Stimulated activated CD8-positive, alpha-beta memory T cell treated with anti-CD3 and anti-CD28 coated beads, Interleukin-4, amount 100 ng/mL, for 4 hours (primary cell): Measurements from ENCODE around the gene UGT1A9.

Experiments
- DNase-seq, 2 donors: peaks; one replicate each; pipeline ENCODE4 v3.0.0-alpha.2; 2020; ENCODE audit warnings: low read depth in 2 of 2, low spot score in 1 of 2

The UGT1A9 gene

GRCh38 chr2:233816334-233816733, 144.6 kb downstream of the UGT1A9 start:
- no peak for DNase-seq

DNA sequence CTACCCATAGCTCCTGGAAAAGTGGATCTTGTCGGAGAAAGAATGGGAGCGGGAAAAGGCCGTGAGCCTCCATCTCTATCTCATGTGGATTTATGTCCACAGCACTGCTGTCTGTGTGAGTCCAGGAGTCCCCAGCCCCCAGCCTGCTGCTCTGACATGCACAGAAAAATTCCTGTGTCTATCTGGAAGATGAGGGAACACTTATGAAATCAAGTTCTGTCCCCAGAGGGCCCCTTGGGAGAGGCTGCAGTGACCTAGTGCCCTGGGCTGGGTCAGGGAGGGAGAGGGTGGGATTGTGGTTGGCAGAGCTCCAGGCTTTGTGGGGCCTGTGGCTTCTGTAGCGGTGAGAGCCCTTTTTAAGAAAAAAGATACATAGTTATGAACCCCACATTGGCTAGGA, 145.1 kb downstream of the UGT1A9 start:
- DNase-seq: no peak

GRCh38 chr2:233817361-233817911, 145.7 kb downstream of the UGT1A9 start:
- no peak for DNase-seq

DNA sequence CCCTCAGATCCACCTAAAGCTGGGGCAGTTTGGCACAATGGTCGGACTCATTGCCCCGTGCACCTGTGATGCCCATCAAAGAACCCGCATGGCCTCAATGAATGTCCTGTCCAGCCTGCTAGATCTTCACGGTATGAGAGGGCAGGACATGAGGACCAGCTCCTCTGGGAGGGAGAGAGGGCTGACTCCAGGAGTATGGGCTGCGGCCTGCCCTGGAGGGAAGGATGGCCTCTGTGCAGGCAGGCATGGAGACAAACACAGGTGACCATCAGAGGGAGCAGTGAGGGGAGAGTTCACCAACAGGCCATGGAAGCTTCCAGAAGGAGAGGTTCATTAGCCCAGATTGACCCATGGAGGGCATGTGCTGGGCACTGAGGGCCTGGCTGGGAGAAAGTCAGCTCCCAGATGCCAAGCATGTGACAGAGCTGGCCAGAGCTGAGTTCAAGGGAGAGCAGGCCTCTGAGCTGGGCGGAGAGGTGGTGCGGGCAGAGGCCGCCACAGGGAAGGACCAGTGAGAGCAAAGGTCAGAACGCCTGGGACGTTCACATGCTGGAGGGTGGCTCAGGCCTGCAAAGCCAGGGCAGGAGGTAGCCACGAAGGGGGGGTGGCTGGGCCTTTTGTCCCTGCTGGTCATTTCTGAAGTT, 146.4 kb downstream of the UGT1A9 start:
- DNase-seq: no peak

GRCh38 chr2:233818639-233819621, 147.2 kb downstream of the UGT1A9 start:
- no peak for DNase-seq

DNA sequence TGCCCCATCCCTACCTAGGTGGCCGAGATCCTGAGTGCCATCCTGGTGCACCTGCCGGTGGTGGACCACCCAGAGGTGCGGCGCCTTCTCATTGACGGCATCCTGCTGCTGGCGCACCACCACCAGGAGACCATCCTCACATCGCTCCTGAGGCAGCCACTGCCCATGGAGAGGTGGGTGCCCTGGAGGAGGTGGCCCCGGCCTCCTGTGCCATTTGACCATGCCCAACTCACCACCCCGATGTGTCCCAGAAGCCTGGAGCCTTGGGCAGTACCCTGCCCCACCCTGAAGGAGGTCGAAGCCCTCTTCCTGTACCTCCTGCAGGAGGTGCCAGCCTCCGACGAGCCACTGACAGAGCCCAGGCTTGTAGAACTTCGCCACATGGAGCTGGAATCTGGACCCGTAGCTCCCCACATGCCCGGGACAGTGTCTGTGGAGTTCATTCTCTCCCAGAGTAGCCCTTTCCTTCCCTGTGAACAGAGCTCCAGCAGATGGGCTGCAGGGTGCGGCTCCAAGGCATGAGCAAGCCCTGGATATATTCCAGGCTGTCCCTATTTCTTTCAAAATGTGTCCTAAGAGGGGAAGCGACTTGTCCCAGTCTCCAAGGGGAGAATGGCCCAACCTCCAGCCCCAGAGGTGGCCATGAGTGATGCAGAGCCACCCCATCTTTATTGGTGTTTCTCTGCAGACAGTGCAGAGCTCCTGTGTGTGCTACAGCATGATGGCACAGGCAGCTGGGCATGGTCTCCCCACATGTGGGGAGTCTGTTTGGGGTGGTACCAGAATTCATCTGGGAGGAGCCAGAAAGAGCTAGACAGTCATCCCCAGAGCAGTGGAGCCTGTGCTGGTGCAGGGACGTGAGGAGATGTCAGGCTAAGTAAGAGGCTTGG, 148.4 kb downstream of the UGT1A9 start:
- DNase-seq: no peak

DNA sequence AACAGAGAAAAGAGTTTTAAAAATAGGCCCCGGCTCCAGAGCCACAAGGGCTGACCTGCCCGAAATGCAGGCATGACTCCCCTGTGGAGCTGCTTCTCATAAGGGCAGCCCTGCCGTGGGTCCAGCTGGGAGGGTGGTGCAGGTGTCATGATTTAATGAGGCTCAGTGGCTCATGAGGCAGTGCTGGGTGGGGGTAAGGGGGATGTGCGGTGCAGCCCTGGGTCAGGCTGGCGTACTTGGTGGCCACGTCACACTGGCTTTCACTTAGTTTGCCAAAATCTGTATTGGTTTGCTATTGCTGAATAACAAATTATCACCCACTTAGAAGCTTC, 149.0 kb downstream of the UGT1A9 start:
- DNase-seq: no peak

- DNase-seq: no peak
Measured at GRCh38 chr2:233821196-233821595, 149.5 kb downstream of the UGT1A9 start.

DNA sequence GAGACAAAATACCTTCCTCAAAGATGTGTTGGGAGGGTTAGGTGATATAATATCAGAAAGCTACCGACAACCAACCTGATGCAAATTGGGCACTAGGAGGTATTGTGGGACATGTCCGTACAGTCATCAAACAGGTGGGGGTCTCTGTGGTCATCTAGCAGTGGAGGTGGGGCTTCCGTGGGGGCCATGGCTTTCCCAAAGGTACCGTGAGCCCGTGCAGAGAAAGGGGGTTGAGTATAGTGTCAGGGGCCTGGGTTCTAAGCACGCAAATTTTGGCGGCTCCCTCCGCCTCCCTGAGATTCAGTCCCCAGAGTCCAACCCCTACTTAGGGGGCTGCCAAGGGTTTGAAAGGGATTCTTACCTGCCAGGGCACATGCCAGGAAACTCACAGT, 150.0 kb downstream of the UGT1A9 start:
- DNase-seq: no peak

GRCh38 chr2:233822101-233822771, 150.5 kb downstream of the UGT1A9 start:
- no peak for DNase-seq
